T-cell (primary cell): ENCODE measurements around the gene NOTCH1. TPM values are rescaled to one million over a fixed set of nuclear protein-coding genes. Genes with fewer than 3 reads are reported as not detected.

Source experiments
- ATAC-seq, 4 experiments: fragments of 200-7000 bp in 3 of 4; fragments of 150-1000 bp in 1 of 4; cut with Tn5 transposase; replicated peaks in 1 of 4; 1 replicate in 3 of 4; 2 replicates in 1 of 4; pipeline ENCODE4 v1.10.0; 2021; ENCODE audit warnings: moderate library complexity in 3 of 4, mild to moderate bottlenecking in 2 of 4, moderate number of reproducible peaks in 1 of 4
- CTCF ChIA-PET, 2 donors: fragments of 300-600 bp; sonication (Branson Sonifier 250); formaldehyde crosslinking; loops; one replicate each; lab custom pipeline; 2022; ENCODE audit warnings: antibody characterized with exemption in 2 of 2; lab: Charles Lee
- POLR2A ChIA-PET, 2 donors: fragments of 300-600 bp; sonication (Branson Sonifier 250); formaldehyde crosslinking; loops; one replicate each; lab custom pipeline; 2022; ENCODE audit warnings: antibody characterized with exemption in 2 of 2; lab: Charles Lee
- DNase-seq, 35 experiments: peaks; one replicate each; pipeline versions ENCODE4 v3.0.0 to v3.0.0-alpha.2; 2013 to 2023
- H3K27ac ChIP-seq: one replicate; pipeline ENCODE4 v1.5.1; 2013; ENCODE audit warnings: low read length
- H3K27me3 ChIP-seq, 2 experiments: replicated peaks in 1 of 2; 1 replicate in 1 of 2; 2 replicates in 1 of 2; pipeline versions ENCODE4 v1.6.1 to v1.7.0; 2013; ENCODE audit warnings: low read length in 1 of 2, mixed read lengths in 1 of 2; ENCODE audit not compliant: control insufficient read depth in 2 of 2, insufficient read depth in 2 of 2; ENCODE audit errors: extremely low read depth in 1 of 2
- H3K36me3 ChIP-seq, 2 donors: 1 replicate in 1 of 2; 2 replicates in 1 of 2; pipeline versions ENCODE4 v1.6.1 to v1.7.0; 2013; ENCODE audit warnings: low read length in 1 of 2; ENCODE audit not compliant: control insufficient read depth in 2 of 2, insufficient read depth in 1 of 2; ENCODE audit errors: extremely low read depth in 1 of 2
- H3K4me1 ChIP-seq, 2 experiments: 1 replicate in 1 of 2; 2 replicates in 1 of 2; pipeline versions ENCODE4 v1.6.1 to v1.7.0; 2013; ENCODE audit warnings: low read length in 2 of 2, mixed read lengths in 1 of 2; ENCODE audit not compliant: insufficient read depth in 2 of 2, control insufficient read depth in 1 of 2; ENCODE audit errors: extremely low read depth in 1 of 2
- H3K4me3 ChIP-seq, 2 donors: 1 replicate in 1 of 2; 2 replicates in 1 of 2; pipeline versions ENCODE4 v1.5.1 to v1.7.0; 2013; ENCODE audit warnings: mild to moderate bottlenecking in 2 of 2, low read length in 1 of 2, moderate library complexity in 1 of 2; ENCODE audit not compliant: control insufficient read depth in 1 of 2; ENCODE audit errors: extremely low read depth in 1 of 2
- H3K9me3 ChIP-seq: 2 replicates; pipeline ENCODE4 v1.7.0; 2013
- H3K27ac Mint-ChIP-seq, 2 donors: one replicate each; pipeline ENCODE4 v1.8.0; 2020 to 2021; ENCODE audit warnings: mild to moderate bottlenecking in 2 of 2, mixed read lengths in 2 of 2
- H3K27me3 Mint-ChIP-seq, 2 donors: one replicate each; pipeline ENCODE4 v1.8.0; 2021 to 2022; ENCODE audit warnings: mixed read lengths in 2 of 2
- H3K36me3 Mint-ChIP-seq: one replicate; pipeline ENCODE4 v1.8.0; 2021; ENCODE audit warnings: mixed read lengths
- H3K4me1 Mint-ChIP-seq, 3 donors: one replicate each; pipeline ENCODE4 v1.8.0; 2020 to 2022; ENCODE audit warnings: mixed read lengths in 3 of 3, mild to moderate bottlenecking in 1 of 3
- H3K4me3 Mint-ChIP-seq, 3 donors: one replicate each; pipeline ENCODE4 v1.8.0; 2020 to 2022; ENCODE audit warnings: mild to moderate bottlenecking in 3 of 3, mixed read lengths in 3 of 3, moderate library complexity in 3 of 3
- H3K9me3 Mint-ChIP-seq, 3 donors: one replicate each; pipeline ENCODE4 v1.8.0; 2020 to 2022; ENCODE audit warnings: mixed read lengths in 3 of 3
- WGBS: methylation state at CpG from one replicate; pipeline ENCODE4 v1.1.5; 2013; ENCODE audit warnings: missing lambda C conversion rate; ENCODE audit not compliant: insufficient coverage; 5-methylcytosine and 5-hydroxymethylcytosine counted together
- total RNA-seq, 35 experiments: library from RNA in 6 of 35; stranded (reverse) in 6 of 35; fragments of 120-200 nt in 1 of 35; gene quantifications; one replicate each; pipeline versions ENCODE4 v1.2.1 to v1.2.4 and lab custom pipeline; 2013 to 2026

The NOTCH1 gene
- total RNA-seq, 5 donors from 2014 or later (not counting 1 experiment from before 2014, with no cell fraction given), result 50.1 to 96.1 (median 84.1) TPM

DNA sequence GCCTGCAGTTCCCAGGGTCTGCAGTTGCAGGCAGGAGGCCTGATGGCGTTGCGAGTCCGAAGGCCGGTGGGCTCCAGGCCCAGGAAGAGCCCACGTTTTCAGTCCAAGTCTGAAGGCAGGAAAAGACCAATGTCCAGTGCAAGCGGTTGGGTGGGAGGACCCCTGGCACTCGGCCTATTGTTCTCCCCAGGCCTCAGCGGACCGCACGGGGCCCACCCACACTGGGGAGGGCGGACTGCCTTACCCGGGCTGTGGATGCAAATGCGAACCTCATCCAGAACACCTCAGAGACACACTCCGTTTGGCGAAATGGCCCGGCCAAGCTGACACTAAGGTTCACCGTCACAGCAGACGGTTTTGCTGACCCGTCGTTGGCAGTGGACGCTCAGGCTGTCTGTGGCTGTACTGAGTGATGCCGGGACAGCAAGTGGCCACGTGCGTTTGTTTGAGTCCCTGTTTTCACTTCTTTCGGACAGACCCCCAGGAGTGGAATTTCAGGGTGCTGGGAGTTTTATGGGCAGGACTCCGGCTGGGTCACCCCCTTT lies 52.8 kb downstream of the NOTCH1 start:
- 91% methylated on average over 26 of the region's 26 CpGs for WGBS
- DNase-seq, result no peak
- CTCF ChIA-PET, result no interaction called here
- H3K9me3 ChIP-seq, result no peaks in the 10 kb centered on the region
- Mint-ChIP-seq H3K36me3 (peaks cover 6% of the 10 kb centered on the region), H3K4me3 (no peak overlapping the region), H3K27me3 (no peaks in the 10 kb centered on the region), H3K9me3 (no peaks in the 10 kb centered on the region), H3K27ac (no peak overlapping the region), H3K4me1 (no peaks in the 10 kb centered on the region)
- peaks cover 0 to 5% of the 10 kb centered on the region in 2 experiments for H3K27me3 ChIP-seq
- peaks cover 10 to 22% of the 10 kb centered on the region in 2 donors for H3K36me3 ChIP-seq
- peaks cover 0 to 5% of the 10 kb centered on the region in 2 experiments for H3K4me1 ChIP-seq
- no peak overlapping the region for H3K27ac ChIP-seq
- POLR2A ChIA-PET, result no interaction called here
- no peak for ATAC-seq
- H3K4me3 ChIP-seq, result no peak overlapping the region

DNA sequence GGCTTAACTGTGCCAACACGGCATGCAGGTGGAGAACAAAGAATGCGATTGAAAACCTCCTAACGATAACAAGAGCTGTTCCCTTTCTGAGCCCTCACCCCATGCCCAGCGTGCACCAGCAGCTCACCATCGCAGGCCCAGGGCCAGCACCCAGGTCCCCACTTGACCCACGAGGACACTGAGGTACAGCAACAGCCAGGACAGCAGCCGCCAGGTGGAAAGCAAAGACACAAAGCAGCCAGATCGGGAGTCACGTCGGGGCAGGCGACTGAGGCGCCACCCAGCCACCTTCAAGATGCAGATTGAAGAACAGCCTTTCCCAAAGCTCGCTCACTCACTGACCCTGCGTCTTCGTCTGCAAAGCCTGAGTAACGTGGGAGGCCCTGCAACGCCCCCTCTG lies 56.1 kb downstream of the NOTCH1 start:
- ATAC-seq (no peak), DNase-seq (no peak)
- Mint-ChIP-seq H3K4me1 (peaks cover 5 to 8% (median 5%) of the 10 kb centered on the region in 3 donors), H3K4me3 (no peak overlapping the region), H3K36me3 (peaks cover 2% of the 10 kb centered on the region), H3K27ac (no peak overlapping the region), H3K9me3 (no peaks in the 10 kb centered on the region), H3K27me3 (no peaks in the 10 kb centered on the region)
- ChIA-PET POLR2A (no interaction called here), CTCF (interaction anchor here in 1 of 2 donors (1.4 kb wide), 1 partner anchor 142 kb away, joined by 4 read pairs; no protein-coding TSS in a partner anchor)
- Histone ChIP-seq H3K4me3 (no peak overlapping the region), H3K27me3 (peaks cover 0 to 11% of the 10 kb centered on the region in 2 experiments), H3K27ac (no peak overlapping the region), H3K4me1 (peaks cover 0 to 13% of the 10 kb centered on the region in 2 experiments), H3K9me3 (no peaks in the 10 kb centered on the region), H3K36me3 (peaks cover 3% of the 10 kb centered on the region in 2 donors)
- 79% methylated on average over 12 of the region's 17 CpGs for whole genome bisulfite sequencing

DNA sequence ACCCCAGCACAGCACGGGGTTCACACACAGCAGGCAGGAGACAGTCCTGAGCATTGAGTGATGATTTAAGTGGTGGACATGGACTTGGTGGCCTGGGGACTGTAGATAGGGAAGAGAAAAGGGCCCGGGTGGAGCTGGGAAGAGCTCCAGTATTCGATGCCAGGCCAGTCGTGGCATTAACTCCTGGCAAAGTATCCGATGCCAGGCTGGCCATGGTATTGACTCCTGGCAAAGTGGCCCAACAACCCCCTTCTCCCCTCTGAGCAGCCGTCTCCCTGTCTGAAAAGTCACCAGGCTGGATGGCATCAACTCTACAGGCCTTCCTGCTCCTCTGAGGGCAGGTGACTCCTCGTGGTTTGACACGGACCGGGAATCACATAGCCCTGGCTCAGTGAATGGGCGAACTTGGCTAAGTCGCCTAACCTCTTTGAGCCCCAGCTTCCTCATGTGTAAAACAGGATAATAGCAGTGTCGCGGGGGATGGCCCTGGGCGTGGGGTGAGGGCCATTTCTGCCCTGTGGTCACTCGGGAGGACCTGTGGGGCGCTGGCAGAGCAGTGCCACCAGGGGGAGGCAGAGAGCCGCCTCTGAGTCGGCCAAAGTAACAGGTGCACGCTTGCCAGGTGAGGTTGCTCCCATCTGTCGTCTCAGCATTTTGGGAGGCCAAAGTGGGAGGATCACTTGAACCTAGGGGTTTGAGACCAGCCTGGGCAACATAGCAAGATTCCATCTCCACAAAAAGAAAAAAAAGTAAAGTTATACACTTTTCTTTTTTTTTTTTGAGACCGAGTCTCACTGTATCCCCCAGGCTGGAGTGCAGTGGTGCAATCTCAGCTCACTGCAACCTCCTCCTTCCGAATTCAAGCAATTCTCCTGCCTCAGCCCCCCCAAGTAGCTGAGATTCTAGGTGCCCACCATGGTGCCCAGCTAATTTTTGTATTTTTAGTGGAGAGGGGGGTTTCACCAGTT lies 57.3 kb downstream of the NOTCH1 start:
- H3K4me3 Mint-ChIP-seq, result no peak overlapping the region

DNA sequence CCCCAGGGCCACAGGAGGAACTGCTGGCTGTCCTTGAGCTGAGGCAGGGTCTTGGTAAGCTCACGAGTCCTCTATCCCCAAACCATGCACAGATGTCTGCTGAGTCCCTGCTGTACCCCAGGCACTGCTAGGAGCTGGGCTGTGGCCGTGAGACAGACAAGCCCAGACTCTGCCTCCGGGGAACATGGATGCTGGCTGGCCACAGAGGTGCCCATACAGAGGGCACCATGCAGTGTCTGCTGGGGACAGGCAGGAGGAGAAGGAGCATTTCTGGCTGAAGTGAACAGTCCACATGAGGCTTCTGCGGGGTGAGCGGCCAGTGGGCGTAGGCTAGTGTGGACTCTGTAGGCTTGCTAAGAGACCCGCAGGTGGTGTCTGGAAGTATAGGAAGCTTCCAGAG lies 58.2 kb downstream of the NOTCH1 start:
- H3K4me3 ChIP-seq, result no peak overlapping the region
- CTCF ChIA-PET, result interaction anchor here (0.6 to 1.3 kb wide), 4 partner anchors 144 to 532 kb away, joined by 3 to 6 read pairs (median 3); no protein-coding TSS in a partner anchor
- no peak overlapping the region for H3K27ac Mint-ChIP-seq
- H3K9me3 ChIP-seq, result no peaks in the 10 kb centered on the region
- no peaks in the 10 kb centered on the region for H3K9me3 Mint-ChIP-seq
- H3K27me3 Mint-ChIP-seq, result no peaks in the 10 kb centered on the region
- peaks cover 0 to 24% of the 10 kb centered on the region in 2 experiments for H3K4me1 ChIP-seq
- H3K36me3 ChIP-seq, result peaks cover 0 to under 1% of the 10 kb centered on the region in 2 donors
- 86% methylated on average over 7 of the region's 7 CpGs for WGBS
- H3K36me3 Mint-ChIP-seq, result peaks cover 2% of the 10 kb centered on the region
- DNase-seq, result no peak
- POLR2A ChIA-PET, result interaction anchor here in 1 of 2 donors (0.7 kb wide), 1 partner anchor 160 kb away, joined by 3 read pairs; no protein-coding TSS in a partner anchor
- no peak for ATAC-seq
- peaks cover 0 to 11% of the 10 kb centered on the region in 2 experiments for H3K27me3 ChIP-seq
- H3K27ac ChIP-seq, result no peak overlapping the region
- no peak overlapping the region for H3K4me3 Mint-ChIP-seq
- peaks cover 7 to 10% (median 7%) of the 10 kb centered on the region in 3 donors for H3K4me1 Mint-ChIP-seq

More for the DNA sequence above, 57.3 kb downstream of the NOTCH1 start:
- Histone ChIP-seq H3K36me3 (peaks cover 0 to 3% of the 10 kb centered on the region in 2 donors), H3K27ac (no peak overlapping the region), H3K27me3 (peaks cover 0 to 11% of the 10 kb centered on the region in 2 experiments), H3K4me1 (peaks cover 0 to 22% of the 10 kb centered on the region in 2 experiments), H3K4me3 (no peak overlapping the region), H3K9me3 (no peaks in the 10 kb centered on the region)
- peaks cover 2% of the 10 kb centered on the region for H3K36me3 Mint-ChIP-seq
- DNase-seq (peak in 34 of 35 experiments; percentile 42 to 87 (median 67)), ATAC-seq (peak; percentile 36 to 40 (median 38))
- 30% methylated on average over 14 of the region's 22 CpGs for WGBS
- H3K27me3 Mint-ChIP-seq, result no peaks in the 10 kb centered on the region
- CTCF ChIA-PET, result interaction anchor here (0.6 to 1.4 kb wide), 6 partner anchors 45 to 239 kb away, joined by 3 to 4 read pairs (median 3); no protein-coding TSS in a partner anchor
- peaks cover 7 to 10% (median 7%) of the 10 kb centered on the region in 3 donors for H3K4me1 Mint-ChIP-seq
- H3K9me3 Mint-ChIP-seq, result no peaks in the 10 kb centered on the region
- no peak overlapping the region for H3K27ac Mint-ChIP-seq
- POLR2A ChIA-PET, result no interaction called here

DNA sequence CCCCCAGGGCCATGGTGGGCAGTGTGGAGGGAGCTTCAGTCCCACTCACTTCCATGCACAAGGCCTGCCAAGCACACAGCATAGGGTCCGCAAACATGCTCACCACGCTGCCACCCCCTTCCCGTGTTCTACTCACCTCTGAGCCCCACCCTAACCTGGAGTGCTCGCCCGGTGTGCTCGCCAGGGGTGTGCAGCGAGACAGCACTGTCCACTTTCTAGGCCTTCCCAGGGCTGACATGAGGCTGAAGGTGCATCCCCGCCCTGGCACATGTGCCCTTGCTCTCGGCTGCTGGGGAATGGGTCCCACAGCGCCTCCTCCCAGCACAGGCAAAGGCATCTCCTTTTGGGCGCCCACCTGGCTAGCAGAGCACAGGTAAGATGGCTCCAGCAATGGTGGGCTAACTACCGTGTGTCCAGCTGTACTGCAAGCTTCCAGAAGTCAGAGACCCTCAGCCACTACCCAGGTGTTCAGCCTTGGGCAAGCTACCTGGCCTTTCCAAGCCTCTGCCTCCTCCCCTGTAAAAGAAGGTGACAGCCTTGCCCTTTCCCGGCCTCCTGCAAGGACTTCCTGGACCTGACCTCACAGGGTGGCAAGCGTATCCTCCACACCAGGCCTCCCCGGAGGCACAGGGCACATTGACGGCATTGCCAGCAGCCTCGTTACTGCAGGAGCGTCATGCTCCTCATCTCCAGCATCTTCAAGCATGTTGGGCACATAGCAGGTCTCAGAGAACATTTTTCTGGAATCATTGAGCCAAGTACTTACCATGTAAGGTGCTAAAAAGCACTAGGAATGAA lies 58.8 kb downstream of the NOTCH1 start:
- Histone ChIP-seq H3K9me3 (no peaks in the 10 kb centered on the region), H3K27ac (no peak overlapping the region), H3K4me1 (peaks cover 2 to 24% of the 10 kb centered on the region in 2 experiments), H3K36me3 (no peaks in the 10 kb centered on the region), H3K4me3 (no peak overlapping the region), H3K27me3 (peaks cover 0 to 11% of the 10 kb centered on the region in 2 experiments)
- Mint-ChIP-seq H3K27ac (no peak overlapping the region), H3K4me3 (no peak overlapping the region), H3K36me3 (no peaks in the 10 kb centered on the region), H3K4me1 (peaks cover 9 to 16% (median 11%) of the 10 kb centered on the region in 3 donors), H3K27me3 (no peaks in the 10 kb centered on the region), H3K9me3 (no peaks in the 10 kb centered on the region)
- ATAC-seq, result no peak
- CTCF ChIA-PET, result interaction anchor here in 1 of 2 donors (0.6 to 1.3 kb wide), 3 partner anchors 9 to 533 kb away, joined by 3 to 6 read pairs (median 4); no protein-coding TSS in a partner anchor
- POLR2A ChIA-PET, result interaction anchor here in 1 of 2 donors (0.7 kb wide), 1 partner anchor 161 kb away, joined by 3 read pairs; no protein-coding TSS in a partner anchor
- 89% methylated on average over 17 of the region's 18 CpGs for WGBS
- DNase-seq, result no peak
